Left ventricle myocardium inferior (tissue), 1 donor: ENCODE data around the gene BPIFB6. TPM values are rescaled to one million over a fixed set of nuclear protein-coding genes. Genes with fewer than 3 reads are reported as not detected.

ENCODE experiments used
- DNase-seq: peaks from one replicate; pipeline ENCODE4 v3.0.0-alpha.2; 2020
- H3K27ac ChIP-seq: fragments of 200-600 bp; replicated peaks from 2 replicates; pipeline ENCODE4 v1.8.0; 2021
- H3K27me3 ChIP-seq: fragments of 200-600 bp; 2 replicates; pipeline ENCODE4 v1.8.0; 2021; ENCODE audit warnings: low read depth
- H3K36me3 ChIP-seq: fragments of 200-600 bp; 2 replicates; pipeline ENCODE4 v1.8.0; 2021
- H3K4me1 ChIP-seq: fragments of 200-600 bp; 2 replicates; pipeline ENCODE4 v1.8.0; 2021
- H3K4me3 ChIP-seq: fragments of 200-600 bp; 2 replicates; pipeline ENCODE4 v1.8.0; 2021; ENCODE audit warnings: mild to moderate bottlenecking, moderate library complexity
- H3K9me3 ChIP-seq: fragments of 200-600 bp; replicated peaks from 2 replicates; pipeline ENCODE4 v1.8.0; 2021
- intact Hi-C: fragments of 100-400 bp; cut with micrococcal nuclease; formaldehyde crosslinking; loops from one replicate; pipeline ENCODE4 v1.11.0; 2022
- total RNA-seq: library from RNA; stranded (reverse); fragmentation: NEBNext Ultra II Directional; extraction: Animal tissue kit (Norgen Biotek cat#: 25700); gene quantifications from one replicate; pipeline ENCODE4 v1.2.1, GENCODE V29; 2021
- TF ChIP-seq, protein P1 (sequence below): fragments of 200-600 bp; IDR thresholded peaks from 2 replicates; pipeline ENCODE4 v1.8.0; 2021; ENCODE audit warnings: antibody characterized with exemption, mild to moderate bottlenecking, borderline replicate concordance
- donor health status: DM: no; HTN: yes; CAD: no; lungs with severe emphysema.

Gene BPIFB6
- total RNA-seq, 1 donor from 2014 or later, result not detected

DNA sequence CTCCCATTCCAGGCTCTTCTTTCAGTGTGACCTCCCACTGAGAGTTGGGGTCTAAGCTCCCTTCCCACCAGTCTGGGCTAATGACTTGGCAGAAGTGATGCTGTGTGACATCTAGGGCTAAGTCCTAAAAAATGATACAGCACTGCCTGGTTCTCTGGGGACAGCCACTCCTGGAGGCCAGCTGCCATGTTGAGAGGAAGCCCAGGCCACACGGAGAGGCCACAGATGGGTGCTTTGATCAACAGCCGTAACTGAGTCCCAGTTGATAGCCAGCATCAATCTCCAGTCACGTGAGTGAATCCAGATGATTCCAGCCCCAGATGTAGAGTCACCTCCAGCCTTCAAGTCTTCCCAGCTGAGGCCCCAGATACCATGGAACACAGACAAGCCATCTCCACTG is 41.0 kb upstream of the BPIFB6 start:
- peaks cover 5% of the 10 kb centered on the region for H3K27me3 ChIP-seq
- H3K36me3 ChIP-seq, result no peaks in the 10 kb centered on the region
- peaks cover 8% of the 10 kb centered on the region for H3K9me3 ChIP-seq
- H3K4me3 ChIP-seq, result no peak overlapping the region
- H3K4me1 ChIP-seq, result no peaks in the 10 kb centered on the region
- intact Hi-C loops, result no loop called here
- no peak for DNase-seq
- TF ChIP-seq, protein P1, sequence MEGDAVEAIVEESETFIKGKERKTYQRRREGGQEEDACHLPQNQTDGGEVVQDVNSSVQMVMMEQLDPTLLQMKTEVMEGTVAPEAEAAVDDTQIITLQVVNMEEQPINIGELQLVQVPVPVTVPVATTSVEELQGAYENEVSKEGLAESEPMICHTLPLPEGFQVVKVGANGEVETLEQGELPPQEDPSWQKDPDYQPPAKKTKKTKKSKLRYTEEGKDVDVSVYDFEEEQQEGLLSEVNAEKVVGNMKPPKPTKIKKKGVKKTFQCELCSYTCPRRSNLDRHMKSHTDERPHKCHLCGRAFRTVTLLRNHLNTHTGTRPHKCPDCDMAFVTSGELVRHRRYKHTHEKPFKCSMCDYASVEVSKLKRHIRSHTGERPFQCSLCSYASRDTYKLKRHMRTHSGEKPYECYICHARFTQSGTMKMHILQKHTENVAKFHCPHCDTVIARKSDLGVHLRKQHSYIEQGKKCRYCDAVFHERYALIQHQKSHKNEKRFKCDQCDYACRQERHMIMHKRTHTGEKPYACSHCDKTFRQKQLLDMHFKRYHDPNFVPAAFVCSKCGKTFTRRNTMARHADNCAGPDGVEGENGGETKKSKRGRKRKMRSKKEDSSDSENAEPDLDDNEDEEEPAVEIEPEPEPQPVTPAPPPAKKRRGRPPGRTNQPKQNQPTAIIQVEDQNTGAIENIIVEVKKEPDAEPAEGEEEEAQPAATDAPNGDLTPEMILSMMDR, result no peak
- no peak overlapping the region for H3K27ac ChIP-seq

DNA sequence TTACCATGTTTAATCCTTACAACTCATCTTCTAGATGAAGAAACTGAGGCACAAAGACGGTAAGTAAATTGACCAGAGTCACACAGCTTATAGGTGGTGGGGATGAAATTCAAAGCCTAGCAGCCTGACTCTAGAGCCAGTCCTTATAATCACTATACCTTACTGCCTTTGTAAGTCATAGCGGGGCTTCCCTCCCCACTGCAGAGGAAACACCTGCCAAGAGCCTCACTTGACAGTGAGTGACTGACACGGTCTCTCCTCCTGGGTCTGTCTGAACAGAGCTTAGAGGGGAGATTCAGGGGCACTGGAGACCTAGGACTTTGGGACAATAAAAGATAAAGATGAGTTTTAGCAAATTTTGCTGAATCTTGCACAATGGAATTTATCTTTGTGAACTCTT is 40.1 kb upstream of the BPIFB6 start:
- peaks cover 14% of the 10 kb centered on the region for H3K9me3 ChIP-seq
- no peak for DNase-seq
- intact Hi-C loops, result no loop called here

DNA sequence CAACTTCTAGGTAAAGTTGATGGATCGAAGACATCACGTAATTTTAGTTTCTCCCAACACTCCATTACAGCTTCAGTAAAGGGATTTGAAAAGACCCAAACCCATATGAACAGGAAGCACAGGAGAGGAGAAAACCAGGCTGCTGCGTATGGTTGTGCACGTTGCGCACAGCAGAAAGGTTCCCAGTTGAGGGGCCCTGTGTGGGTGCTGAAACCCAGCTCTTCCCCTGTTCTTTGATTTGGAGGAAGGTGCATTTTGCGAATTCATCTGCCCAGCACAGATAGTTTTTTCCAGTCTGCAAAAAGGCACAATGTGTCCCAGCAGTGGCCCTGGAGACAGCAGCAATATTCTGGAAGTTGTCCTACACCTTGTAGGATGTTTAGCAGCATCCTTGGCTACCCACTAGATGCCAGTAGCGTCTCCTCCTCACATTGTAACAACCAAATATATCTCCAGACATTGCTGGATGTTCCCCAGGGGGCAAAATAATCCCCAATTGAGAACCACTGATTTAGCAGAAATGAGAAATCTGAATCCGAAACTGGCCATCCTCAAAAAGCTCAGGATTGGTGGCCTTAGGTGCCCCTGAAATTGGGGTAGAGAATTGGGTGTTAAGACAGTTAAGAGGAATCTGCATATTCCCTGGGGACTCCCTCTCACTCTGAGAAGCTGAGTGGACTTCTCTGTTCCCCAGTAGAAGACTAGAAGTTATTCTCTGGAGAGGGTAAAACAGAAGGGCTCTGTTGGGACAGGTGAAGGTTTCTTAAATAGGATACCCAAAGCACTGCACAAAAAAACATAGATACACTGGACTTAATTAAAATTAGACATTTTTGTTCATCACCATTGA is 39.4 kb upstream of the BPIFB6 start:
- Histone ChIP-seq H3K36me3 (no peaks in the 10 kb centered on the region), H3K27ac (no peak overlapping the region), H3K9me3 (peaks cover 14% of the 10 kb centered on the region), H3K4me3 (no peak overlapping the region), H3K4me1 (no peaks in the 10 kb centered on the region), H3K27me3 (peaks cover 5% of the 10 kb centered on the region)
- TF ChIP-seq, protein P1, result no peak
- DNase-seq, result no peak
- intact Hi-C loops, result no loop called here

More for the DNA sequence above, 40.1 kb upstream of the BPIFB6 start:
- no peak overlapping the region for H3K4me3 ChIP-seq
- TF ChIP-seq, protein P1, result no peak
- H3K36me3 ChIP-seq, result no peaks in the 10 kb centered on the region
- peaks cover 5% of the 10 kb centered on the region for H3K27me3 ChIP-seq
- no peak overlapping the region for H3K27ac ChIP-seq
- H3K4me1 ChIP-seq, result no peaks in the 10 kb centered on the region

DNA sequence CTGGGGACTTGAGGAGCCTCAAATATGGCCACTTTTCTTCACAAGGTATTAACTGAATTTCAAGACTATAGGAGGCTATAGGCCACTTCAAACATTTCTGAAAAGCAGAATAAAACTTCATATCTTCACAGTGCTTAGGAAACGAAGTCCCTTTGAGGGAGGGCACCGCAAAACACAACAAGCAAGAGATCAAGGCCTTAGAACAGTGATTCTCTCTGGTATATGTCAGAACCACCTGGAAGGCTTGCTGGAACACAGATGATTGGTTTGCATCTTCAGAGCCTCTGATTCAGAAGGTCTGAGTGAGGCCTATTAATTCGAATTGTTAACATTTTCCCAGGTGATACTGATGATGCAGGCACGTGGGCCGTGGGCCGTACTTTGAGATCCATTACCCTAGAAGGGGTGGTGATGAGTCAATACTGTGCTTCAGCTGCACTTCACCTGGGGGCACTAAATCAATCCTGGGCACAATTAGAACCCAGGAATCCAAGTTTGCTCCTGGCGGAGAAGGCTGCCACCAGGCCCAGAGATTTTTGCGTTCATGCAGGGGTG is 37.9 kb upstream of the BPIFB6 start:
- H3K36me3 ChIP-seq, result no peaks in the 10 kb centered on the region
- no peak for DNase-seq
- peaks cover 14% of the 10 kb centered on the region for H3K9me3 ChIP-seq
- TF ChIP-seq, protein P1, result no peak
- H3K27me3 ChIP-seq, result no peaks in the 10 kb centered on the region
- no peak overlapping the region for H3K27ac ChIP-seq
- intact Hi-C loops, result no loop called here
- no peak overlapping the region for H3K4me3 ChIP-seq
- no peaks in the 10 kb centered on the region for H3K4me1 ChIP-seq

DNA sequence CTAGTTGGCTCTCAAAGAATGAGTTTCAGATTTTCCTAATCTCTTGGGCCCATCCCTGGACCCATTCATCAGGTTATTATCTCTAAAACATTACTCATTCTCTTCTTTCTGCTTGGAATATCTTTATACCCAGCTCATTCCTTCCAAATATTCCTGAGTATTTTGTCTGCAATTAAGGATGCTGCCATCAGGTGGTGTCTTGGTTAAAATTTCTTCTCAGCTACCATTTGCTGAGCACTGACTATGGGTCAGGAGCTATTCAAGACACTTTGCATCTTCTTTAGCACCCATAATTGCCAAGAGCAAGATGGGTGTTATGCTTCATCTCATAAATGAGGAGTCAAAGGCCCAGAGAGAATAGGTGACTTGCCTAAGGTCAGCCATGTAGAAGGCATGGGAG is 35.6 kb upstream of the BPIFB6 start:
- H3K4me1 ChIP-seq, result no peaks in the 10 kb centered on the region
- no peaks in the 10 kb centered on the region for H3K36me3 ChIP-seq
- TF ChIP-seq, protein P1, result no peak
- H3K27ac ChIP-seq, result no peak overlapping the region
- intact Hi-C loops, result no loop called here
- no peaks in the 10 kb centered on the region for H3K27me3 ChIP-seq
- no peak for DNase-seq
- H3K9me3 ChIP-seq, result peaks cover 14% of the 10 kb centered on the region
- no peak overlapping the region for H3K4me3 ChIP-seq
